GM19025 (cell line): Measurements from ENCODE around the gene SLC9A7.

ENCODE experiments used
- ATAC-seq: cut with Tn5 transposase; IDR thresholded peaks from one replicate; pipeline ENCODE4 v1.9.1; 2021; ENCODE audit warnings: mild to moderate bottlenecking, low read depth, moderate library complexity; ENCODE audit not compliant: unreplicated experiment

SLC9A7 gene

DNA sequence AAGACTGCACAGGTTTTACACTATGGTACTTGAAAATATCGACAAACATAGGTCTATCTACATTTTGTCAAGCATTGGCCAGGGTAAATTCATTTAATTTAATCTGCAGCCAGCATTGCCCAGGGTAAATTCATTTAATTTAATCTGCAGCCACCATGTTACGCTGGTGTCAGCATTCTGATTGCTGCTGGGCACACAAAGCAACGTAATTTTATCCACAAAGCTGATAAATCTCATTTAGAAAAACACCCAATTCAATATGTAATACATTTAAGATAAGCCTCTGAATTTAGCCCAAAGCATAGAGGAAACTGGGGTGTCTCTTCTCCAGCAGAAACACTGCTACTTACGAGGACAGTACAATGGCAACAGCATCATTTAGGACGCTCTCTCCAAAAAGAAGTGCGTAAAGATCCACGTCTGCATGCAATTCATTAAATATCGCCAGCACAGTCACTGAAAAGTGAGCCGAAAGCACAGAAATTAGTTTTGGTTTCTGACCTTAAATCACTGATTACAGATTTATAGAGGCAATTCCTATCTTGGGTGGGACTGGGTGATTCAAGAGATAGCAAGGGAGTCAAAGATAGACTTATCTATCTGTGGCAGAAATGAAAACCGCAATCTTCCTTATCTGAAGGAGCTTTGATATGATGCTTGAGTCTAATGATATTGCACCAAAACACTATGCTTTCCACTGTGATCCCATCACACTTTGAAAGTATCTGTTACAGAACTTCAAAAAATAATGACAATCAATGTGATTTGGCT lies 96.5 kb downstream of the SLC9A7 start:
- no peak for ATAC-seq

DNA sequence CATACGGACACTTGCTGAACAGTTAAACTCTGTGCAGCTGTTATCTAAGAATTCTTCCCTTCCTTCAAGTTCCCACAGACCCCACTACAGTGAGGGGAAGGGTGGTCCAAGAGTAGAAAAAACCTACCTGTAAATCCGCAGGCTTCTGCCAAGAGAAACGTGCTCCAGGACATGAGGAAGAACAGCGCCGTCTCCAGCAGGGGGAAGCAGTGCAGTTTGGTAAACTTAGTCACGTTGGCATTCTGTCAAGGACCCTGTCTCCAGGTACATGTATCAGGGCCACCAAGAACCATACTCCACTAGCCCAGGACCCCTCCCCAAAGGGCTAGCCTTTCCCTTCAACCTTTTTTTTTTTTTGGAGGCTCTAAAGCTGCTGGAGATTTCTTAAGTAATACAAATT lies 105.4 kb downstream of the SLC9A7 start:
- ATAC-seq: no peak

DNA sequence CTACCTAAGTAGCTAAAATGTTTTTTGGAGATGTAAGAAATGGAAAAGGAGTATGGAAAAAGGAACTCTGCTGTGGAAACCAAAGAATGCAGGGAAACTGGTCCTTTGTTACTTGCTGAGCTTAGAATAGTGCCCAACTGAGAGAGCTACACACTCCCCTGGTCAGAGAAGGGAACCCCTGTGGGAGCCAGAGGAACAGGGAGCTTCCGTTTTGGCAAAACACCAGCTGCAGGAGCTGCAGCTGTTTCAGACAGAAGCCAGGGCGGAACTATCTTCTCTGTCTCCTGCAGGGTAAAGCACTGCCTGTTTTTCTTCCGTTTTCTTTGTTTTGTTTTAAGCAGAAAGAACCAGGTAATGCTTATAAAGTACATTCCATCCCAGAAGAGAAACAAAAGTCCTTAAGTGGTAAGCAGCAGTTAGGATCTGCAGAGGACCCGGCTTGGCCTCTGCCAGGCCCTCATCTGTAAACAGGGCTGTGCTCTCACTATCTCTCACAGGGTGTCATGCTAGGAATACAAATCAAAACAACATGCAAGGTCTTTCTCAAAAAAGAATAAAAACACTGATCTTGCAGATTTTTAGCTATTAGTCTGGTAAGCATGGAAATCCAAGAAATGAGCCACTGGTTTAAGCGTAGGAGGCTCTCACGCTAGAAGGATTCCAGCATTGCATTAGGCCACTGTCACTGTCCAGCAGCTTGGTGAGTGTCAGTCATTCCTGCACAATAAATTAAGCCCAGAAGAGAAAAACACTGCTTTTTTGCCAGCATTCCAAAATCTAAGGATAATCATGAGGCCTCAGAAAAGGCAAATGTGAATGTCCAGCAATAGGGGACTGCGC lies 109.3 kb downstream of the SLC9A7 start:
- ATAC-seq: no peak

DNA sequence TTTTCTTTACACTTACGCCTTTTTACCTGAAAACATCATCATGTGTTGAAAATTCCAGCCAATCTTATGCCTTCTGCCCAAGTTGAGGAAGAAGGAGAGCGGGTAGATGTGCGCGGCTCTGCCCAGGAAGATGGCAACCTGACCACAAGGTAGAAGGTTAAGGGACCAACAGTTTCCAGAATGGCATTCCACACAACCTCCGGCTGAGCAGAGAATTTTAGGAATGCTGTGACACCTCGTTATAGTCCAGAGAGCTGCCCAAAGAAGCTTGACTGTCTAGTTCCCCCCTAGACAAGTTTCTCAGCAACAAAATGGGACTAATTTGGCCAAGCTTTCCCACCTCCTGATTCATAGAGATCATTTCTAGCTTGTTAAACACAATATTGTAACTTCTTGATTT lies 110.3 kb downstream of the SLC9A7 start:
- no peak for ATAC-seq

DNA sequence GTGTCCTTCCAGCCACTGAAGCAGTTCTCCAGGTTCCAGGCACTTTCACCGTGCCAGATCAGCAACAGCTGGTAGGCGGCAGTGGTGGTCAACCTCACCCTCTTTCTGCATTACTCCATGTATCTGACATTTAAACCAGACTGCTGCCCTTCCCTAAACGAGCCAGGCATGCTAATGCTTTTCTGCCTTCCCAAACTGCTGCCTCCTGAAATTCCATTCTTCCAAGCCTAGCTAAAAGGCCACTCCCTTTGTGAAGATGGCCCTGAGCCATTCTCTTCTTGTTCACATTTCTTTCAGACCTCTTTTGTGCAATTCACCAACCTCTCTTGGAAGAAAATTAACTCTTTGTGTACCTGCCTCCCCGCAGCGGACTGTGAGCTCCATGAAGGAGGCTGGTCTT lies 111.7 kb downstream of the SLC9A7 start:
- ATAC-seq: no peak

DNA sequence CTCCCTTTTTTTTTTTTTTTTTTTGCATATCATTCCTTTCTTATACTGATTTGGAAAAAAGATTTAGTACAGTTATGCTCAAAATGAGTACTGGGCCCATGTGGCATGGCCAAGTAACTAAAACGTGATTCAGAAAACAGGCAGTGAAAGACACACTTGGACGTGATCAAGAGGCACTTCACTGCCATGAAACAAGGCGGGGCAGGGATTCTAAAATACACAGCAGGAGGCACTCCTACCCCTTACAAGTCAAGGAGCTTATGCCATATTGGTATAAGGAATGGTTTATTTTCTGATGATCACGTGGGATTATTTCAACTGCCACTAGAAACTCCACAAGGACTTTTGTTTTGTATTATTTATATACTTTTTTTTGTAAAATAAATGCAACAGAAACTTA lies 113.3 kb downstream of the SLC9A7 start:
- ATAC-seq: no peak

- no peak for ATAC-seq
Observed at GRCh38 chrX:46643636-46644035, 115.3 kb downstream of the SLC9A7 start.

DNA sequence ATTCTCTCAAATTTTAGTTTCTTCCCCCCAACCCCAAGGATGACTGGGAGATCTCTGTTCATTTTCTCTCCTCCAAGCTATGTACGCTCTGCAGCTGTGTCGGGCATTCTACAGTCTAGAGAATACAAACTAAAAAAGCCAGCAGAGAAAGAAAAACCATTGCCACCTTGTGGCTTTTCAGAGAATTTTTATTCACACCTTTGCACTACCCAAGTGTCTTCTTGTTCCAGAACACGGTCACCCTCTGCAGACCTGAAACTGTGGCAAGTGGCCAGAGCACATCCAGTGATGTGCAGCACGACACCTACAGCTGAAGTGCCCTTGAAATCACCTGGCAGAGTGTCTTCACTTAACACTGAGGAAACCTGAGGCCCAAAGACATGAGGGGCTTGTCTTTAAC lies 116.8 kb downstream of the SLC9A7 start:
- no peak for ATAC-seq

GRCh38 chrX:46637938-46638337 lies 121.0 kb downstream of the SLC9A7 start:
- no peak for ATAC-seq

DNA sequence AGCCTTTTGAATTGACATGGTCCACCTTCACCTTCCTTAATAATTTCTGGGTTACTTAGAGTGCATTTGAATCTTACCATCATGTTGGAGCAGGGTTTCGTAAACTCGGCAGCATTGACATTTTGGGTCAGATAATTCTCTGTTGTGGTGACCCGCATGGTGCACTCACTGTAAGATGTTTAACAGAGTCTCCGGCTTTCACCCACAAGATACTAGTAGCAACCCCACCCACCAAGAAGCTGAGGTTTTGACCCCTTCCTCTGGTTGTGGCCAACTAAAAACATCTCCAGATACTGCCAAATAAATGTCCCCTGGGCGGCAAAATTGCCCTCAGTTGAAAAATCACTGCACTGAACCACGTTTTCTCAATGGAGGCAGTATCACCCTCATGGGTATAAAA lies 122.7 kb downstream of the SLC9A7 start:
- no peak for ATAC-seq

- ATAC-seq: no peak
Observed at GRCh38 chrX:46635186-46635585, 123.7 kb downstream of the SLC9A7 start.

DNA sequence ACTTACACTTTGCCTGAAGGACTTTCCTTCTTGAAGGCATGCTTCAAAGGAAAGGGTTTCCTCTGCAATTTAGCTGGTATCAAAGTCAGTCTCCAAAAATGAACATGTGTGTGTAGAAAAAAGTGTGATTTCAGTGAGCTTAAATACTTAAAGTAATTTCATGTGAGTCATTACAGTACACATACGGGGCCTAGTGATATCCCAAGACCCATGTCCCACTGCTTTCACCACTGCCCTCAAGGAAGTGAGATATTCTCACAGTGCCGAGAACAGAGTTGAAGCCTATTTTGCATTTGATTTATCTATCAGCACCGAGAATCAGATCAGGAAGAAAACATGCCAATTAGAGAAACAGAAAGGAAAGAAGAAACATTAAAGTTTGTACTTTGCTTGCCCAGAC lies 124.3 kb downstream of the SLC9A7 start:
- ATAC-seq: no peak

DNA sequence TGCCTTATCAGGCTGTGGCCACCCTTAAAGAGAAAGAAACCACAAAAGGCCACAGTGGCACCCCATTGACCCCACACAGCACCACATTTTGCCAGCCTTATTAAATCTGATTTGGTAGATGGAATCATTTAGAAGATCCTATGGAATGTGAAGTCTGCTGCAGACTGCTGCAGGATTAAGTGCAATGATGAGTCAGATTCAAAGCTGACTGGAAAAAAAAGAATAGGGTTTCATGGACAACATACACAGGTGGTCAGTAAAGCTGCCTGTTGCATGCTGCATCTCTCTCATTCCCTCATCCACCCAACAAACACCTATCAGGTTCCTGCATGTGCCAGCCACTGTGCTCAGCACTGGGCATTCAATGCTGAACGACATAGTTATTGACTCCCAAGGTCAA lies 128.8 kb downstream of the SLC9A7 start:
- ATAC-seq: no peak

GRCh38 chrX:46628460-46629371 lies 130.2 kb downstream of the SLC9A7 start:
- ATAC-seq: peak; percentile 91

DNA sequence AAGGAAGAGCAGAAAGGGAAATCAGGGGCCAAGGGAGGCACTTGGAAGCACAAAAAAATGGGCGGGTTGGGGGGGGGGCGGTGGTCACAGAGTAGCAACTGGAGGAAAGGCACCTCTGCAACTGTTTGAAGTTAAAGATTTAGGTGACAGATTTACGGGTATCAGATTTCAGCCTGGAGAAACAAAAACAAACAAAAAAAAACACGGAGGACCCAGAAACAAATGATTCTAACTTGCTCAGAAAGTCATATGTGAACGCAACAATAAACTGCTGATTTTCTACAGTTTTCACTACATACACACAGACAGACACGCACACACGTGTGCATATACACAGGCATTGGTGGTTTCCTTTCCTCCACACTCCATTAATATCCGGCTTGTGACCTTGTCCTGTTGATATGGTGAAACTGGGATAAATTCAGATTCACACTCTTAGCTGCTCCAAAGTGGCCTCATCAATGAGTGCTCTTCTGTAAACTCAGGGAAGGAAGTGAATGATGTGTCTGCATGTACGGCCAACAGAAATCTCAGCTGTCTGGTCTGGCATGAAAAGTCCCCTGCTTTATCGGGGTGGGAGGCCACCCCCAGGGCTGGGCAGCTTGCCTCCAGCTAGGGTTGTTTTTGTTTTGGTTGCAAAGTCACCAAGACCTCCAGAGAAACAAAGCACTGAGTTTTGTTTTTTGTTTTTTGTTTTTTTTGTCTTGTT lies 131.1 kb downstream of the SLC9A7 start:
- no peak for ATAC-seq

DNA sequence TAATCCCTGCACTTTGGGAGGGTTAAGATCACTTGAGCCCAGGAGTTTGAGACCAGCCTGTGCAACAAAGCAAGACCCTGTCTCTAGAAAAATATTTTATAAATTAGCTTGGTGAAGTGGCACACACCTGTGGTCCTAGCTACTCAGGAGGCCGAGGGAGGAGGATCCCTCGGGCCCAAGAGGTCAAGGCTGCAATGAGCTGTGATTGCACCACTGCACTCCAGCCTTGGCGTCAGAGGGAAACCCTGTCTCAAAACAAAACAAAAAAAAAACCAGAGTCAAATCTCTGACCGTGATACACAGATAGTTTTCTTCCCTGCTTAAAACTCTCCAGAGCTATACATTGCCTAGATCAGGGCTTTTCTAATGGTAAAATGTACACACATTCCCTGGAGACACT lies 131.9 kb downstream of the SLC9A7 start:
- ATAC-seq: no peak

DNA sequence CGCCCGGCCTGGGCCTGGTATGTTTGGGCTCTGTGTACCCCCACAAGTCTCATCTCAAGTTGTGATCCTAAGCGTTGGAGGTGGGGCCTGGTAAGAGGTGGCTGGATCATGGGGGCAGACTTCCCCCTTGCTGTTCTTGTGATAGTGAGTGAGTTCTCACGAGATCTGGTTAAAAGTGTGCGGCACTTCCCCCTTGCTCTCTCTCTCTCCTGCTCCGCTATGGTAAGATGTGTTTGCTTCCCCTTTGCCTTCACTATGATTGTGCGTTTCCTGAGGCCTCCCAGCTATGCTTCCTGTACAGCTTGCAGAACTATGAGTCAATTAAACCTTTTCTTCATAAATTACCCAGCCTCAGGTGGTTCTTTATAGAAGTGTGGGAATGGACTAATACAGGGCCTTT lies 132.4 kb downstream of the SLC9A7 start:
- no peak for ATAC-seq

DNA sequence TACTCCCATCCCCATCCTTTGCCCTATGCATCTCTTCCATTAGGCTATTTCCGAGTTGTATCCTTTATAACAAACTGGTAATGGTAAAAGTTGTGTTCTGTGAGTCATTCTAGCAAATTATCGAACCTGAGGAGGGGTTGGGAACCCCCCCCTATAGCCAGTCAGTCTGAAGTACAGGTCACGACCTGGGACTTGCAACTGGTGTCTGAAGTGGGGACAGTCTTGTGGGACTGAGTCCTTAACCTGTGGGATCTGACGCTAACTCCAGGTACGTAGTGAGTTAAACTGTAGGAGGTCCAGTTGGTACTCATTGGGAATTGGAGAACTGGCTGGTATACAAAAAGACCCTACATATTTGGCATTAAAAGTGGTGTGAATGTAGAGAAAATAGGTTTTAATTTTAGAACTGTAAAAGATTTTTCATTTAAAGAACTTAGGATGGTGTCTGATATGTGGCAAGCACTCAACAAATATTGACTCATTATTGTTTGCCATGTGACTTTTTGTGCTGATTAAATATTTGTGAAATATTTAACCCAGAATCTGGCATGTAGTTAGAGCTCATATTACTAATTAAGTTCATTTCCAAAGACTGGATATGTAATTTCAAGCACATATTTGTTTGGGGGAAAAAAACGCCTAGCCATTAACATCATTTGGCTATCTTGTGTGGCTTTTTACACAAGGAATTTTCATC lies 134.7 kb downstream of the SLC9A7 start:
- ATAC-seq: no peak

GRCh38 chrX:46621572-46621971 lies 137.3 kb downstream of the SLC9A7 start:
- no peak for ATAC-seq

GRCh38 chrX:46620505-46620904 lies 138.4 kb downstream of the SLC9A7 start:
- no peak for ATAC-seq
